ENCODE data around the gene ATP1A2. TPM values are rescaled to one million over a fixed set of nuclear protein-coding genes. Genes with fewer than 3 reads are reported as not detected.
"Not testable (repeated sequence)": the region's sequence is repeated elsewhere in the genome, so short reads cannot be mapped to it uniquely, and the experiment has no call there.

ATP1A2 gene
- total RNA-seq, 1 donor from 2014 or later = not detected

- DNase-seq (ENCODE audit: low spot score) = peak; percentile 92
- Mint-ChIP-seq H3K4me1 (ENCODE audit: low read depth) (peaks cover 24% of the 10 kb centered on the region), H3K27ac (peak overlapping the region; percentile 71), H3K9me3 (no peaks in the 10 kb centered on the region), H3K36me3 (ENCODE audit: low read depth) (no peaks in the 10 kb centered on the region), H3K27me3 (ENCODE audit: low read depth) (no peaks in the 10 kb centered on the region), H3K4me3 (ENCODE audit: low read depth) (peak overlapping the region; percentile 71)
- intact Hi-C loops (cut with micrococcal nuclease) = loop anchor here (1.0 to 2.0 kb wide), 2 partner anchors 164 to 174 kb away; partner anchors contain the start of genes DCAF8 and TAGLN2
Observed at GRCh38 chr1:160098852-160099561, 16.6 kb upstream of the ATP1A2 start.

- no peak overlapping the region for H3K4me3 Mint-ChIP-seq (ENCODE audit: low read depth)
- no peak for DNase-seq (ENCODE audit: low spot score)
- H3K9me3 Mint-ChIP-seq = no peaks in the 10 kb centered on the region
- H3K4me1 Mint-ChIP-seq (ENCODE audit: low read depth) = peaks cover 24% of the 10 kb centered on the region
- no peaks in the 10 kb centered on the region for H3K36me3 Mint-ChIP-seq (ENCODE audit: low read depth)
- no peaks in the 10 kb centered on the region for H3K27me3 Mint-ChIP-seq (ENCODE audit: low read depth)
- intact Hi-C loops (cut with micrococcal nuclease) = loop anchor here (2.0 kb wide), 4 partner anchors 107 to 191 kb away; partner anchors contain the start of gene DCAF8
- H3K27ac Mint-ChIP-seq = no peak overlapping the region
Observed at GRCh38 chr1:160099716-160100375, 15.7 kb upstream of the ATP1A2 start.

- peaks cover 24% of the 10 kb centered on the region for H3K4me1 Mint-ChIP-seq (ENCODE audit: low read depth)
- DNase-seq (ENCODE audit: low spot score) = peak; percentile 45
- intact Hi-C loops (cut with micrococcal nuclease) = loop anchor here (1.0 to 2.0 kb wide), 4 partner anchors 106 to 275 kb away; no protein-coding TSS in a partner anchor
- no peaks in the 10 kb centered on the region for H3K9me3 Mint-ChIP-seq
- H3K36me3 Mint-ChIP-seq (ENCODE audit: low read depth) = no peaks in the 10 kb centered on the region
- no peak overlapping the region for H3K4me3 Mint-ChIP-seq (ENCODE audit: low read depth)
- no peaks in the 10 kb centered on the region for H3K27me3 Mint-ChIP-seq (ENCODE audit: low read depth)
- H3K27ac Mint-ChIP-seq = peak overlapping the region; percentile 11
Observed at GRCh38 chr1:160101037-160101716, 14.4 kb upstream of the ATP1A2 start.

GRCh38 chr1:160101717-160102522 is 13.6 kb upstream of the ATP1A2 start:
- no peaks in the 10 kb centered on the region for H3K36me3 Mint-ChIP-seq (ENCODE audit: low read depth)
- H3K4me1 Mint-ChIP-seq (ENCODE audit: low read depth) = peaks cover 20% of the 10 kb centered on the region
- H3K27me3 Mint-ChIP-seq (ENCODE audit: low read depth) = no peaks in the 10 kb centered on the region
- intact Hi-C loops (cut with micrococcal nuclease) = loop anchor here (1.0 to 2.0 kb wide), 4 partner anchors 105 to 274 kb away; no protein-coding TSS in a partner anchor
- no peaks in the 10 kb centered on the region for H3K9me3 Mint-ChIP-seq
- no peak overlapping the region for H3K27ac Mint-ChIP-seq
- DNase-seq (ENCODE audit: low spot score) = no peak
- no peak overlapping the region for H3K4me3 Mint-ChIP-seq (ENCODE audit: low read depth)

GRCh38 chr1:160103658-160104408 is 11.7 kb upstream of the ATP1A2 start:
- H3K27ac Mint-ChIP-seq = no peak overlapping the region
- DNase-seq (ENCODE audit: low spot score) = no peak
- intact Hi-C loops (cut with micrococcal nuclease) = no loop called here
- peaks cover 3% of the 10 kb centered on the region for H3K27me3 Mint-ChIP-seq (ENCODE audit: low read depth)
- H3K36me3 Mint-ChIP-seq (ENCODE audit: low read depth) = no peaks in the 10 kb centered on the region
- no peak overlapping the region for H3K4me3 Mint-ChIP-seq (ENCODE audit: low read depth)
- H3K9me3 Mint-ChIP-seq = no peaks in the 10 kb centered on the region
- peaks cover 13% of the 10 kb centered on the region for H3K4me1 Mint-ChIP-seq (ENCODE audit: low read depth)

GRCh38 chr1:160104486-160104885 is 11.1 kb upstream of the ATP1A2 start:
- intact Hi-C loops (cut with micrococcal nuclease) = no loop called here
- Mint-ChIP-seq H3K4me1 (ENCODE audit: low read depth) (peaks cover 10% of the 10 kb centered on the region), H3K9me3 (no peaks in the 10 kb centered on the region), H3K27ac (no peak overlapping the region), H3K36me3 (ENCODE audit: low read depth) (no peaks in the 10 kb centered on the region), H3K27me3 (ENCODE audit: low read depth) (peaks cover 4% of the 10 kb centered on the region), H3K4me3 (ENCODE audit: low read depth) (no peak overlapping the region)
- no peak for DNase-seq (ENCODE audit: low spot score)

- Mint-ChIP-seq H3K27ac (no peak overlapping the region), H3K4me1 (ENCODE audit: low read depth) (peaks cover 8% of the 10 kb centered on the region)
- intact Hi-C loops (cut with micrococcal nuclease) = no loop called here
Observed at GRCh38 chr1:160105155-160105554, 10.4 kb upstream of the ATP1A2 start.

GRCh38 chr1:160107512-160107911 is 8.0 kb upstream of the ATP1A2 start:
- intact Hi-C loops (cut with micrococcal nuclease) = no loop called here
- Mint-ChIP-seq H3K27me3 (ENCODE audit: low read depth) (peaks cover 4% of the 10 kb centered on the region), H3K27ac (no peak overlapping the region), H3K4me1 (ENCODE audit: low read depth) (peaks cover 5% of the 10 kb centered on the region), H3K9me3 (no peaks in the 10 kb centered on the region), H3K4me3 (ENCODE audit: low read depth) (no peak overlapping the region), H3K36me3 (ENCODE audit: low read depth) (no peaks in the 10 kb centered on the region)
- no peak for DNase-seq (ENCODE audit: low spot score)

More at GRCh38 chr1:160105155-160105554, 10.4 kb upstream of the ATP1A2 start:
- Mint-ChIP-seq H3K36me3 (ENCODE audit: low read depth) (no peaks in the 10 kb centered on the region), H3K9me3 (no peaks in the 10 kb centered on the region), H3K4me3 (ENCODE audit: low read depth) (no peak overlapping the region), H3K27me3 (ENCODE audit: low read depth) (peaks cover 4% of the 10 kb centered on the region)
- no peak for DNase-seq (ENCODE audit: low spot score)

GRCh38 chr1:160108888-160109662 is 6.5 kb upstream of the ATP1A2 start:
- no peaks in the 10 kb centered on the region for H3K9me3 Mint-ChIP-seq
- H3K27me3 Mint-ChIP-seq (ENCODE audit: low read depth) = peaks cover 4% of the 10 kb centered on the region
- no peaks in the 10 kb centered on the region for H3K36me3 Mint-ChIP-seq (ENCODE audit: low read depth)
- no peak overlapping the region for H3K4me3 Mint-ChIP-seq (ENCODE audit: low read depth)
- DNase-seq (ENCODE audit: low spot score) = no peak
- H3K4me1 Mint-ChIP-seq (ENCODE audit: low read depth) = peaks cover 5% of the 10 kb centered on the region
- intact Hi-C loops (cut with micrococcal nuclease) = no loop called here
- H3K27ac Mint-ChIP-seq = no peak overlapping the region

GRCh38 chr1:160109686-160110085 is 5.9 kb upstream of the ATP1A2 start:
- Mint-ChIP-seq H3K4me3 (ENCODE audit: low read depth) (no peak overlapping the region), H3K36me3 (ENCODE audit: low read depth) (no peaks in the 10 kb centered on the region), H3K9me3 (no peaks in the 10 kb centered on the region), H3K27ac (no peak overlapping the region), H3K4me1 (ENCODE audit: low read depth) (peaks cover 5% of the 10 kb centered on the region), H3K27me3 (ENCODE audit: low read depth) (peaks cover 6% of the 10 kb centered on the region)
- DNase-seq (ENCODE audit: low spot score) = no peak
- intact Hi-C loops (cut with micrococcal nuclease) = no loop called here

- H3K9me3 Mint-ChIP-seq; H3K27ac Mint-ChIP-seq; H3K4me3 Mint-ChIP-seq (ENCODE audit: low read depth); intact Hi-C loops (cut with micrococcal nuclease); H3K27me3 Mint-ChIP-seq (ENCODE audit: low read depth); H3K36me3 Mint-ChIP-seq (ENCODE audit: low read depth); DNase-seq (ENCODE audit: low spot score); H3K4me1 Mint-ChIP-seq (ENCODE audit: low read depth): not testable (repeated sequence)
Observed at GRCh38 chr1:160111462-160111861, 4.1 kb upstream of the ATP1A2 start.
